WTC11 (cell line): ENCODE data around the gene HDAC10. TPM values are rescaled to one million over a fixed set of nuclear protein-coding genes. Genes with fewer than 3 reads are reported as not detected.

Experiments
- ATAC-seq: fragments of 200-7000 bp; cut with Tn5 transposase; 2 replicates; pipeline ENCODE4 v1.10.0; 2021; ENCODE audit warnings: mild to moderate bottlenecking, moderate library complexity
- CTCF ChIA-PET: fragments of 300-600 bp; sonication (Branson Sonifier 250); formaldehyde crosslinking; loops from one replicate; lab custom pipeline; 2021; ENCODE audit warnings: antibody characterized with exemption; lab: Charles Lee
- POLR2A ChIA-PET: fragments of 350-600 bp; sonication (Branson Sonifier 250); formaldehyde crosslinking; loops from one replicate; lab custom pipeline; 2021; ENCODE audit warnings: antibody characterized with exemption; lab: Charles Lee
- DNase-seq: peaks from one replicate; pipeline ENCODE4 v3.0.0; 2021; ENCODE audit warnings: low spot score
- H3K27ac Mint-ChIP-seq: 2 replicates; pipeline ENCODE4 v1.8.0; 2021; ENCODE audit warnings: mixed read lengths
- H3K27me3 Mint-ChIP-seq: 2 replicates; pipeline ENCODE4 v1.8.0; 2021; ENCODE audit warnings: low read depth, mild to moderate bottlenecking, moderate library complexity, mixed read lengths
- H3K36me3 Mint-ChIP-seq: 2 replicates; pipeline ENCODE4 v1.8.0; 2021; ENCODE audit warnings: mixed read lengths
- H3K4me1 Mint-ChIP-seq: 2 replicates; pipeline ENCODE4 v1.8.0; 2022; ENCODE audit warnings: mixed read lengths
- H3K4me3 Mint-ChIP-seq: 2 replicates; pipeline ENCODE4 v1.8.0; 2021; ENCODE audit warnings: mild to moderate bottlenecking, moderate library complexity, mixed read lengths
- H3K9me3 Mint-ChIP-seq: 2 replicates; pipeline ENCODE4 v1.8.0; 2021; ENCODE audit warnings: mixed read lengths
- AFF4 ChIP-seq: sonication (generic); formaldehyde crosslinking; IDR thresholded peaks from 2 replicates; pipeline ENCODE4 v1.8.1; 2023; ENCODE audit warnings: mild to moderate bottlenecking, missing genetic modification reagents, borderline replicate concordance
- ATF1 ChIP-seq: sonication (generic); formaldehyde crosslinking; IDR thresholded peaks from 2 replicates; pipeline ENCODE4 v1.8.1; 2023; ENCODE audit warnings: mild to moderate bottlenecking, moderate library complexity, missing genetic modification reagents
- ATF3 ChIP-seq: sonication (generic); formaldehyde crosslinking; conservative IDR thresholded peaks from 2 replicates; pipeline ENCODE4 v1.8.1; 2022; ENCODE audit warnings: mild to moderate bottlenecking, missing genetic modification reagents
- CBFB ChIP-seq: sonication (generic); formaldehyde crosslinking; IDR thresholded peaks from 2 replicates; pipeline ENCODE4 v1.8.1; 2022; ENCODE audit warnings: mild to moderate bottlenecking, low read depth, missing genetic modification reagents
- E2F4 ChIP-seq: sonication (generic); formaldehyde crosslinking; IDR thresholded peaks from 2 replicates; pipeline ENCODE4 v1.8.1; 2022; ENCODE audit warnings: low read depth, mild to moderate bottlenecking, moderate library complexity, missing genetic modification reagents, borderline replicate concordance
- ERG ChIP-seq: fragments of 250-450 bp; sonication (Bioruptor Pico); IDR thresholded peaks from 2 replicates; pipeline ENCODE4 v1.8.0; 2021; ENCODE audit warnings: mild to moderate bottlenecking
- FOXP1 ChIP-seq: sonication (generic); formaldehyde crosslinking; IDR thresholded peaks from 2 replicates; pipeline ENCODE4 v1.8.0; 2022; ENCODE audit warnings: missing genetic modification reagents, mild to moderate bottlenecking, moderate library complexity, borderline replicate concordance
- GABPB1 ChIP-seq: sonication (generic); formaldehyde crosslinking; IDR thresholded peaks from 2 replicates; pipeline ENCODE4 v1.8.1; 2023; ENCODE audit warnings: mild to moderate bottlenecking, missing genetic modification reagents
- MAX ChIP-seq: sonication (generic); formaldehyde crosslinking; IDR thresholded peaks from 2 replicates; pipeline ENCODE4 v1.8.0; 2022; ENCODE audit warnings: mild to moderate bottlenecking, missing genetic modification reagents
- NFATC4 ChIP-seq: fragments of 250-450 bp; sonication (Bioruptor Pico); IDR thresholded peaks from 2 replicates; pipeline ENCODE4 v1.9.0; 2021; ENCODE audit warnings: mild to moderate bottlenecking
- NFYB ChIP-seq: sonication (generic); formaldehyde crosslinking; conservative IDR thresholded peaks from 2 replicates; pipeline ENCODE4 v1.8.0; 2022; ENCODE audit warnings: low read depth, missing genetic modification reagents
- PRDM15 ChIP-seq: sonication (generic); formaldehyde crosslinking; IDR thresholded peaks from 2 replicates; pipeline ENCODE4 v1.8.0; 2022; ENCODE audit warnings: missing genetic modification reagents
- SP1 ChIP-seq: sonication (generic); formaldehyde crosslinking; conservative IDR thresholded peaks from 2 replicates; pipeline ENCODE4 v1.8.1; 2022; ENCODE audit warnings: missing genetic modification reagents
- TEAD4 ChIP-seq: sonication (generic); formaldehyde crosslinking; IDR thresholded peaks from 2 replicates; pipeline ENCODE4 v1.8.0; 2022; ENCODE audit warnings: mild to moderate bottlenecking, missing genetic modification reagents
- USF1 ChIP-seq: sonication (generic); formaldehyde crosslinking; IDR thresholded peaks from 2 replicates; pipeline ENCODE4 v1.8.0; 2022; ENCODE audit warnings: mild to moderate bottlenecking, missing genetic modification reagents
- USF2 ChIP-seq: sonication (generic); formaldehyde crosslinking; IDR thresholded peaks from 2 replicates; pipeline ENCODE4 v1.8.1; 2023; ENCODE audit warnings: mild to moderate bottlenecking, missing genetic modification reagents, moderate library complexity
- ZNF263 ChIP-seq: sonication (generic); formaldehyde crosslinking; IDR thresholded peaks from 2 replicates; pipeline ENCODE4 v1.8.1; 2022; ENCODE audit warnings: low read depth, mild to moderate bottlenecking, moderate library complexity, missing genetic modification reagents
- ZNF425 ChIP-seq: fragments of 250-450 bp; sonication (Bioruptor Pico); conservative IDR thresholded peaks from 2 replicates; pipeline ENCODE4 v1.9.0; 2021; ENCODE audit warnings: mild to moderate bottlenecking
- ZNF671 ChIP-seq: fragments of 250-450 bp; sonication (Bioruptor Pico); IDR thresholded peaks from 2 replicates; pipeline ENCODE4 v1.8.0; 2021; ENCODE audit warnings: mild to moderate bottlenecking
- ZSCAN18 ChIP-seq: fragments of 250-450 bp; sonication (Bioruptor Pico); IDR thresholded peaks from 2 replicates; pipeline ENCODE4 v2.1.2; 2022; ENCODE audit warnings: mild to moderate bottlenecking, moderate library complexity
- total RNA-seq: library from RNA; stranded (reverse); gene quantifications from 3 replicates; pipeline ENCODE4 v1.2.3, GENCODE V29; 2021

The HDAC10 gene
- total RNA-seq, 1 experiment from 2014 or later: 40.9 TPM

GRCh38 chr22:50218996-50219727, 31.9 kb downstream of the HDAC10 start:
- H3K9me3 Mint-ChIP-seq: no peaks in the 10 kb centered on the region
- DNase-seq: peak; percentile 64
- peak; percentile 81 for ATAC-seq
- no peak overlapping the region for H3K27ac Mint-ChIP-seq
- H3K27me3 Mint-ChIP-seq: no peaks in the 10 kb centered on the region
- CTCF ChIA-PET: interaction anchor here (0.6 to 1.8 kb wide), 5 partner anchors 11 to 147 kb away, joined by 3 to 7 read pairs (median 3); partner anchors contain the start of gene HDAC10
- no peak overlapping the region for H3K4me3 Mint-ChIP-seq
- POLR2A ChIA-PET: no interaction called here
- peaks cover 38% of the 10 kb centered on the region for H3K36me3 Mint-ChIP-seq
- H3K4me1 Mint-ChIP-seq: peaks cover 5% of the 10 kb centered on the region; the same call in 1 of the 2 replicates
- no peak for TF ChIP-seq ZNF671 (CRISPR knock-in tag)
- TF ChIP-seq GABPB1 (CRISPR knock-in tag): no peak
- TF ChIP-seq TEAD4: no peak
- no peak for TF ChIP-seq NFATC4 (CRISPR knock-in tag)
- TF ChIP-seq FOXP1 (CRISPR knock-in tag): no peak
- TF ChIP-seq PRDM15 (CRISPR knock-in tag): no peak
- TF ChIP-seq CBFB (CRISPR knock-in tag): no peak
- TF ChIP-seq MAX: peak; percentile 87
- TF ChIP-seq AFF4: no peak
- TF ChIP-seq ATF1 (CRISPR knock-in tag): no peak
- no peak for TF ChIP-seq ERG (CRISPR knock-in tag)
- TF ChIP-seq SP1: peak; percentile 53; the same call in 1 of the 2 replicates
- TF ChIP-seq ZNF425 (CRISPR knock-in tag): no peak
- no peak for TF ChIP-seq ZSCAN18
- no peak for TF ChIP-seq E2F4 (CRISPR knock-in tag)
- TF ChIP-seq USF2 (CRISPR knock-in tag): peak; percentile 86
- no peak for TF ChIP-seq ATF3 (CRISPR knock-in tag)
- no peak for TF ChIP-seq NFYB
- peak; percentile 90 for TF ChIP-seq USF1 (CRISPR knock-in tag)
- TF ChIP-seq ZNF263: no peak; the same call in 1 of the 2 replicates
